ENCODE data around the gene COBL. TPM values are rescaled to one million over a fixed set of nuclear protein-coding genes. Genes with fewer than 3 reads are reported as not detected.

COBL gene
- total RNA-seq, 1 experiment from 2014 or later, result 63.6 TPM

GRCh38 chr7:51306761-51307160, 9.8 kb downstream of the COBL start:
- ChIA-PET POLR2A (no interaction called here), CTCF (no interaction called here)
- H3K4me3 ChIP-seq (ENCODE audit: low read depth, low read length), result no peak overlapping the region
- H3K27me3 ChIP-seq (replicated peaks; ENCODE audit: control insufficient read depth, insufficient read depth, low read length), result no peaks in the 10 kb centered on the region
- H3K36me3 ChIP-seq (ENCODE audit: control insufficient read depth, insufficient read depth, low read length), result no peaks in the 10 kb centered on the region; the same call in 1 of the 2 replicates
- no peaks in the 10 kb centered on the region for H3K4me1 ChIP-seq
- peaks cover 30% of the 10 kb centered on the region for H3K36me3 Mint-ChIP-seq (ENCODE audit: insufficient read depth, unreplicated experiment)
- H3K9me3 Mint-ChIP-seq (ENCODE audit: unreplicated experiment), result no peaks in the 10 kb centered on the region
- no peak overlapping the region for H3K4me3 Mint-ChIP-seq (ENCODE audit: unreplicated experiment)
- TF ChIP-seq CTCF (IDR thresholded peaks at IDR 0.05; ENCODE audit: insufficient read depth in 1 of 2, low read depth in 1 of 2, low read length in 1 of 2, severe bottlenecking in 1 of 2, unreplicated experiment in 1 of 2), result no peak
- DNase-seq, result no peak
- H3K27me3 Mint-ChIP-seq (ENCODE audit: insufficient read depth, unreplicated experiment), result no peaks in the 10 kb centered on the region
- H3K9me3 ChIP-seq, result no peaks in the 10 kb centered on the region
- no TSS peak for BruUV-seq (replicated peaks)
- peaks cover 13% of the 10 kb centered on the region for H3K4me1 Mint-ChIP-seq (ENCODE audit: low read depth, unreplicated experiment)
- intact Hi-C loops (cut with micrococcal nuclease; ENCODE audit: unreplicated experiment), result no loop called here
- no peak overlapping the region for H3K27ac Mint-ChIP-seq (ENCODE audit: unreplicated experiment)

GRCh38 chr7:51304729-51305128, 11.9 kb downstream of the COBL start:
- no peak for DNase-seq
- BruUV-seq (replicated peaks), result no TSS peak
- intact Hi-C loops (cut with micrococcal nuclease; ENCODE audit: unreplicated experiment), result no loop called here
- H3K36me3 Mint-ChIP-seq (ENCODE audit: insufficient read depth, unreplicated experiment), result peaks cover 32% of the 10 kb centered on the region
- H3K36me3 ChIP-seq (ENCODE audit: control insufficient read depth, insufficient read depth, low read length), result no peaks in the 10 kb centered on the region; the same call in 1 of the 2 replicates
- no peaks in the 10 kb centered on the region for H3K9me3 Mint-ChIP-seq (ENCODE audit: unreplicated experiment)
- no peaks in the 10 kb centered on the region for H3K4me1 ChIP-seq
- H3K27me3 ChIP-seq (replicated peaks; ENCODE audit: control insufficient read depth, insufficient read depth, low read length), result no peaks in the 10 kb centered on the region
- H3K4me3 Mint-ChIP-seq (ENCODE audit: unreplicated experiment), result no peak overlapping the region
- CTCF ChIA-PET, result no interaction called here
- TF ChIP-seq CTCF (IDR thresholded peaks at IDR 0.05; ENCODE audit: insufficient read depth in 1 of 2, low read depth in 1 of 2, low read length in 1 of 2, severe bottlenecking in 1 of 2, unreplicated experiment in 1 of 2), result no peak
- H3K27me3 Mint-ChIP-seq (ENCODE audit: insufficient read depth, unreplicated experiment), result no peaks in the 10 kb centered on the region
- POLR2A ChIA-PET, result no interaction called here
- no peaks in the 10 kb centered on the region for H3K9me3 ChIP-seq
- peaks cover 6% of the 10 kb centered on the region for H3K4me1 Mint-ChIP-seq (ENCODE audit: low read depth, unreplicated experiment)
- no peak overlapping the region for H3K27ac Mint-ChIP-seq (ENCODE audit: unreplicated experiment)
- H3K4me3 ChIP-seq (ENCODE audit: low read depth, low read length), result no peak overlapping the region

- Histone ChIP-seq H3K27me3 (replicated peaks; ENCODE audit: control insufficient read depth, insufficient read depth, low read length) (no peaks in the 10 kb centered on the region), H3K4me3 (ENCODE audit: low read depth, low read length) (no peak overlapping the region), H3K9me3 (no peaks in the 10 kb centered on the region), H3K4me1 (no peaks in the 10 kb centered on the region), H3K36me3 (ENCODE audit: control insufficient read depth, insufficient read depth, low read length) (no peaks in the 10 kb centered on the region; the same call in 1 of the 2 replicates)
- TF ChIP-seq CTCF (IDR thresholded peaks at IDR 0.05; ENCODE audit: insufficient read depth in 1 of 2, low read depth in 1 of 2, low read length in 1 of 2, severe bottlenecking in 1 of 2, unreplicated experiment in 1 of 2), result no peak
- Mint-ChIP-seq H3K9me3 (ENCODE audit: unreplicated experiment) (no peaks in the 10 kb centered on the region), H3K27me3 (ENCODE audit: insufficient read depth, unreplicated experiment) (no peaks in the 10 kb centered on the region), H3K4me3 (ENCODE audit: unreplicated experiment) (no peak overlapping the region), H3K27ac (ENCODE audit: unreplicated experiment) (no peak overlapping the region), H3K4me1 (ENCODE audit: low read depth, unreplicated experiment) (no peaks in the 10 kb centered on the region), H3K36me3 (ENCODE audit: insufficient read depth, unreplicated experiment) (peaks cover 31% of the 10 kb centered on the region)
- DNase-seq, result no peak
- ChIA-PET POLR2A (interaction anchor here (0.6 kb wide), 1 partner anchor 532 kb away, joined by 3 read pairs; no protein-coding TSS in a partner anchor), CTCF (no interaction called here)
- intact Hi-C loops (cut with micrococcal nuclease; ENCODE audit: unreplicated experiment), result no loop called here
- no TSS peak for BruUV-seq (replicated peaks)
Measured at GRCh38 chr7:51303142-51303525, 13.5 kb downstream of the COBL start.

All from Caco-2 (cell line).